Spleen (tissue), 11 donors: ENCODE data around the gene ATRN. TPM values are rescaled to one million over a fixed set of nuclear protein-coding genes. Genes with fewer than 3 reads are reported as not detected.

Experiments used
- DNase-seq: peaks from one replicate; pipeline ENCODE4 v3.0.0-alpha.2; 2020
- H3K27ac ChIP-seq, 8 donors: fragments of 200-600 bp; sonication (generic) in 7 of 8; 1 replicate in 4 of 8; 2 replicates in 4 of 8; pipeline versions ENCODE4 v1.5.0 to v1.8.0; 2016 to 2021; ENCODE audit warnings: inconsistent platforms in 4 of 8, mild to moderate bottlenecking in 4 of 8, moderate library complexity in 1 of 8
- H3K27me3 ChIP-seq, 7 donors: fragments of 200-600 bp; sonication (generic) in 6 of 7; replicated peaks in 1 of 7; 1 replicate in 4 of 7; 2 replicates in 3 of 7; pipeline versions ENCODE4 v1.5.0 to v1.8.0; 2016 to 2021; ENCODE audit warnings: inconsistent platforms in 3 of 7, mild to moderate bottlenecking in 1 of 7
- H3K36me3 ChIP-seq, 6 donors: fragments of 200-600 bp; sonication (generic) in 5 of 6; 1 replicate in 4 of 6; 2 replicates in 2 of 6; pipeline versions ENCODE4 v1.5.0 to v1.8.0; 2016 to 2021; ENCODE audit warnings: inconsistent platforms in 2 of 6
- H3K4me1 ChIP-seq, 6 donors: fragments of 200-600 bp; sonication (generic) in 5 of 6; 1 replicate in 3 of 6; 2 replicates in 3 of 6; pipeline versions ENCODE4 v1.5.0 to v1.8.0; 2016 to 2021; ENCODE audit warnings: inconsistent platforms in 3 of 6
- H3K4me3 ChIP-seq, 8 donors: fragments of 200-600 bp; sonication (generic) in 7 of 8; 1 replicate in 4 of 8; 2 replicates in 4 of 8; pipeline versions ENCODE4 v1.5.0 to v1.8.0; 2016 to 2021; ENCODE audit warnings: inconsistent platforms in 4 of 8, mild to moderate bottlenecking in 4 of 8, moderate library complexity in 2 of 8
- H3K9me3 ChIP-seq, 8 donors: fragments of 200-600 bp; sonication (generic) in 7 of 8; 1 replicate in 4 of 8; 2 replicates in 4 of 8; pipeline versions ENCODE4 v1.5.0 to v1.8.0; 2016 to 2021; ENCODE audit warnings: inconsistent platforms in 4 of 8
- POLR2A ChIP-seq, 3 donors: fragments of 450-650 bp; IDR thresholded peaks; one replicate each; pipeline ENCODE4 v1.5.1; 2017; ENCODE audit warnings: antibody characterized with exemption in 3 of 3, mild to moderate bottlenecking in 1 of 3
- POLR2AphosphoS5 ChIP-seq, 3 donors: sonication (generic); formaldehyde crosslinking; IDR thresholded peaks; one replicate each; pipeline ENCODE4 v1.5.1; 2017; ENCODE audit warnings: antibody characterized with exemption in 3 of 3
- WGBS, 5 donors: extraction: QIAGEN DNeasy Blood & Tissue Kit in 3 of 5; methylation state at CpG; one replicate each; pipeline versions ENCODE4 v1.1.5 to v1.1.7; 2013 to 2018; 5-methylcytosine and 5-hydroxymethylcytosine counted together
- intact Hi-C: fragments of 100-400 bp; cut with DNase I; formaldehyde crosslinking; loops from one replicate; pipeline ENCODE4 v1.15.0; 2023; ENCODE audit warnings: low total_unique reads
- polyA plus RNA-seq, 3 donors: library from polyadenylated mRNA; stranded (reverse); fragments of 200-250 nt; gene quantifications; one replicate each; pipeline ENCODE4 v1.2.1, GENCODE V29; 2013
- total RNA-seq, 7 donors: library from RNA; depleted of rRNA in 3 of 7; stranded (reverse); fragments of >200 nt in 3 of 7; fragmentation: NEBNext Ultra II Directional in 4 of 7; extraction: Animal tissue kit (Norgen Biotek cat#: 25700) in 4 of 7; gene quantifications; one replicate each; pipeline versions ENCODE4 v1.1.0 to v1.2.1, GENCODE V29; 2016 to 2021
- TF ChIP-seq, protein P1 (sequence below), 11 experiments: fragments of 200-600 bp in 7 of 11; fragments of 450-650 bp in 4 of 11; sonication (generic) in 4 of 11; IDR thresholded peaks in 8 of 11; conservative IDR thresholded peaks in 3 of 11; 1 replicate in 7 of 11; 2 replicates in 4 of 11; pipeline versions ENCODE4 v1.4.0 to v1.8.0; 2016 to 2021; ENCODE audit warnings: antibody characterized with exemption in 11 of 11, inconsistent platforms in 4 of 11, mild to moderate bottlenecking in 1 of 11
- donor health status: healthy with polysubstance abuse.
- donor health status: DM: no; HTN: no; CAD: no; lungs with moderate emphysema.
- donor health status: DM: no; HTN: no; CAD: no.
- donor health status: Bipolar disorder and iron deficiency.
- donor health status: healthy.
- donor health status: DM: no; HTN: no; CAD: no.
- donor health status: DM: yes; HTN: yes; CAD: no.

The ATRN gene
- total and polyA plus RNA-seq, 10 donors: 1.8 to 49.9 (median 27.6) TPM

GRCh38 chr20:3655131-3655405 is 184.2 kb downstream of the ATRN start:
- no peak overlapping the region for H3K27ac ChIP-seq
- H3K4me3 ChIP-seq: no peak overlapping the region
- H3K9me3 ChIP-seq: peaks cover 0 to 18% (median 0%) of the 10 kb centered on the region in 8 donors
- 67 to 100% (median 92%) methylated on average over 3 to 4 of the region's 4 CpGs for WGBS, 5 donors
- H3K4me1 ChIP-seq: peaks cover 0 to 21% (median 4%) of the 10 kb centered on the region in 6 donors
- DNase-seq: no peak
- peaks cover 0 to 30% (median 11%) of the 10 kb centered on the region in 7 donors for H3K27me3 ChIP-seq
- intact Hi-C loops: no loop called here
- TF ChIP-seq POLR2A (IDR thresholded peaks at IDR 0.05) (no peak), POLR2AphosphoS5 (IDR thresholded peaks at IDR 0.05) (no peak)
- TF ChIP-seq, protein P1, sequence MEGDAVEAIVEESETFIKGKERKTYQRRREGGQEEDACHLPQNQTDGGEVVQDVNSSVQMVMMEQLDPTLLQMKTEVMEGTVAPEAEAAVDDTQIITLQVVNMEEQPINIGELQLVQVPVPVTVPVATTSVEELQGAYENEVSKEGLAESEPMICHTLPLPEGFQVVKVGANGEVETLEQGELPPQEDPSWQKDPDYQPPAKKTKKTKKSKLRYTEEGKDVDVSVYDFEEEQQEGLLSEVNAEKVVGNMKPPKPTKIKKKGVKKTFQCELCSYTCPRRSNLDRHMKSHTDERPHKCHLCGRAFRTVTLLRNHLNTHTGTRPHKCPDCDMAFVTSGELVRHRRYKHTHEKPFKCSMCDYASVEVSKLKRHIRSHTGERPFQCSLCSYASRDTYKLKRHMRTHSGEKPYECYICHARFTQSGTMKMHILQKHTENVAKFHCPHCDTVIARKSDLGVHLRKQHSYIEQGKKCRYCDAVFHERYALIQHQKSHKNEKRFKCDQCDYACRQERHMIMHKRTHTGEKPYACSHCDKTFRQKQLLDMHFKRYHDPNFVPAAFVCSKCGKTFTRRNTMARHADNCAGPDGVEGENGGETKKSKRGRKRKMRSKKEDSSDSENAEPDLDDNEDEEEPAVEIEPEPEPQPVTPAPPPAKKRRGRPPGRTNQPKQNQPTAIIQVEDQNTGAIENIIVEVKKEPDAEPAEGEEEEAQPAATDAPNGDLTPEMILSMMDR (IDR thresholded peaks at IDR 0.05 in 8 of 11, conservative IDR thresholded peaks at IDR 0.05 in 3 of 11): no peak
- peaks cover 0 to 12% (median 2%) of the 10 kb centered on the region in 6 donors for H3K36me3 ChIP-seq

GRCh38 chr20:3658019-3658715 is 187.3 kb downstream of the ATRN start:
- TF ChIP-seq, protein P1 (IDR thresholded peaks at IDR 0.05 in 8 of 11, conservative IDR thresholded peaks at IDR 0.05 in 3 of 11): no peak
- TF ChIP-seq POLR2A (IDR thresholded peaks at IDR 0.05) (no peak), POLR2AphosphoS5 (IDR thresholded peaks at IDR 0.05) (no peak)
- no peak overlapping the region for H3K27ac ChIP-seq
- WGBS, 5 donors: 79 to 92% (median 86%) methylated on average over 7 of the region's 7 CpGs
- intact Hi-C loops: no loop called here
- H3K9me3 ChIP-seq: peaks cover 0 to 16% (median 0%) of the 10 kb centered on the region in 8 donors
- peak; percentile 34 for DNase-seq
- no peak overlapping the region for H3K4me3 ChIP-seq
- H3K36me3 ChIP-seq: no peaks in the 10 kb centered on the region
- peaks cover 0 to 61% (median 31%) of the 10 kb centered on the region in 7 donors for H3K27me3 ChIP-seq
- H3K4me1 ChIP-seq: peaks cover 0 to 31% (median 12%) of the 10 kb centered on the region in 6 donors

DNA sequence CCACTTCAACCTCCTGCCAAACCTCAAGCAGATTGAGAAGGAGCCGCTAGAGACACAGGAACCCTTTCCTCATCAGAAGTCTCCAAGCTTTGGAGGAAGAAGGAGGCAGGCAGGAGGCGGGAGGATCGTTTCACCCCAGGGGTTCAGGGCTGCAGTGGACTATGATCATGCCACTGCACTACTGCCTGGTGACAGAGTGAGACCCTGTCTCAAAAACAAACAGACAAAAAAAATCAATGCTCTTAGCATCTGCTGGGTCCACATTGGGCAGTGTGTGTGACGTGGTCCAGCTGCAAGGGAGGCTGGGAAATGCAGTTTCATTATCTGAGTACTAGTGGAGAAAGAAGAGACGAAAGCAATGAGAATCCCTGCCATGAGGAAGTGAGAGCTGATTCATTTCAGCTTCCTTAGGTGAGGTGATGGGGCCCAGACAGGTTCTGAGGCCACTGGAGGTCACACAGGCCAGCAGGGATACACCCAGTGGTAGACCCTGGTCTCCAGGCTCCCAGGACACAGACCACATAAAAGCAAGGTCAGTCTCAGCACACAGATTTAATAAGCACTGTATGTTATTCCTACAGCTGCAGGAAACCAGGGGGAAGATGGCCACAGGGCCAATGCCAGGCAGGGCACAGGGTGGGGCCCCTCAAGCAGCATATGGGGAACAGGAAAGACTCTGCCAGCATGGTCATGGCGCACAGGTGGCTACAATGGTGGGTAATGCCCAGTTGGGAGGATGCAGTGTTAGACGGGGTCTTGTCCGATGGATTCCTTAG is 188.1 kb downstream of the ATRN start:
- Histone ChIP-seq H3K4me1 (peaks cover 0 to 28% (median 10%) of the 10 kb centered on the region in 6 donors), H3K27ac (no peak overlapping the region), H3K4me3 (no peak overlapping the region), H3K36me3 (no peaks in the 10 kb centered on the region), H3K9me3 (peaks cover 0 to 8% (median 0%) of the 10 kb centered on the region in 8 donors), H3K27me3 (peaks cover 0 to 66% (median 31%) of the 10 kb centered on the region in 7 donors)
- TF ChIP-seq, protein P1 (IDR thresholded peaks at IDR 0.05 in 8 of 11, conservative IDR thresholded peaks at IDR 0.05 in 3 of 11): no peak
- TF ChIP-seq POLR2AphosphoS5 (IDR thresholded peaks at IDR 0.05) (no peak), POLR2A (IDR thresholded peaks at IDR 0.05) (no peak)
- WGBS, 5 donors: 48 to 68% (median 53%) methylated on average over 8 of the region's 8 CpGs
- DNase-seq: peak; percentile 39
- intact Hi-C loops: no loop called here
